Measurements from ENCODE around the gene MGME1. TPM values are rescaled to one million over a fixed set of nuclear protein-coding genes. Genes with fewer than 3 reads are reported as not detected.

Gene MGME1
- total RNA-seq, 6 experiments from 2014 or later: 12.7 to 19.2 (median 17.9) TPM

DNA sequence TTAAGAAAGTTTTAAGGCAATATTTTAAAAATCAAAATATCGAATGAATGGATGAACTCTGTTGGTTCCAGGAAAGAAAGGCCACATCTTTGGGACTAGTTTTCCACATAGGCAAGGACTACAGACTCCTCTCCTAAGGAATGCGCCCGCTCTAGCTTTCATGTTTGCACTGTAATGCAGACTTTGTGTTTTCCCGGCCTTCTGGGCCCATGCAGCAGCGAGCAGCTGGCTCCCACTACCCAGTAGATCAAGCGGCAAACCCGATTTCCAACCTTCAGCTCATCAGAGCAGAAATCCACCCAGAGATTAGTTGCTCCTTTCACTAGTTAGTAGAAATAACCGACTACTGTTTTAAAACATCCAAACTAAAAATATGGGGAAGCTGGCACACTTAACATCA is 61.2 kb downstream of the MGME1 start:
- H3K36me3 Mint-ChIP-seq (ENCODE audit: low read depth): no peaks in the 10 kb centered on the region
- H3K27ac Mint-ChIP-seq: no peak overlapping the region
- peaks cover 11% of the 10 kb centered on the region for H3K27me3 Mint-ChIP-seq (ENCODE audit: insufficient read depth)
- H3K4me1 Mint-ChIP-seq (ENCODE audit: low read depth): no peaks in the 10 kb centered on the region
- TF ChIP-seq, protein P1, sequence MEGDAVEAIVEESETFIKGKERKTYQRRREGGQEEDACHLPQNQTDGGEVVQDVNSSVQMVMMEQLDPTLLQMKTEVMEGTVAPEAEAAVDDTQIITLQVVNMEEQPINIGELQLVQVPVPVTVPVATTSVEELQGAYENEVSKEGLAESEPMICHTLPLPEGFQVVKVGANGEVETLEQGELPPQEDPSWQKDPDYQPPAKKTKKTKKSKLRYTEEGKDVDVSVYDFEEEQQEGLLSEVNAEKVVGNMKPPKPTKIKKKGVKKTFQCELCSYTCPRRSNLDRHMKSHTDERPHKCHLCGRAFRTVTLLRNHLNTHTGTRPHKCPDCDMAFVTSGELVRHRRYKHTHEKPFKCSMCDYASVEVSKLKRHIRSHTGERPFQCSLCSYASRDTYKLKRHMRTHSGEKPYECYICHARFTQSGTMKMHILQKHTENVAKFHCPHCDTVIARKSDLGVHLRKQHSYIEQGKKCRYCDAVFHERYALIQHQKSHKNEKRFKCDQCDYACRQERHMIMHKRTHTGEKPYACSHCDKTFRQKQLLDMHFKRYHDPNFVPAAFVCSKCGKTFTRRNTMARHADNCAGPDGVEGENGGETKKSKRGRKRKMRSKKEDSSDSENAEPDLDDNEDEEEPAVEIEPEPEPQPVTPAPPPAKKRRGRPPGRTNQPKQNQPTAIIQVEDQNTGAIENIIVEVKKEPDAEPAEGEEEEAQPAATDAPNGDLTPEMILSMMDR (IDR thresholded peaks at IDR 0.05): no peak
- no peaks in the 10 kb centered on the region for H3K9me3 Mint-ChIP-seq
- no peak for DNase-seq
- no peak overlapping the region for H3K4me3 Mint-ChIP-seq

DNA sequence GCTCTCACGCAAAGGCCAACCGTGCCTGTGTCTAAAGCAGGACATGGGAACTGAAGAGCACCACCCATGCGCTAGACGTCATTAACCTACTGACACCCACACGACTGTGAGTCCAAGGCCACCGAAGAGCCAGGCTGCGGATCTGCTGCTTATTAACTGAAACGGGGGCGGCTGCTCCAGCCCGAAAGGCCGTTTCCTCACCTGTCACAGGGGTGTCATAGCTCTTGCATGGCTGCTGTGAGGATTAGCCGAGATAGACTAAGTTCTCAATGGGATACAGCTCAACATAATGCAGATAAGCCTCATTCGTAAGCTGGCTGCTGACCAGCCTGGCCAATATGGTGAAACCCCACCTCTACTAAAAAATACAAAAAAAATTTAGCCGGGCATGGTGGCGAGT is 62.2 kb downstream of the MGME1 start:
- H3K4me3 Mint-ChIP-seq: no peak overlapping the region
- H3K9me3 Mint-ChIP-seq: no peaks in the 10 kb centered on the region
- H3K36me3 Mint-ChIP-seq (ENCODE audit: low read depth): no peaks in the 10 kb centered on the region
- TF ChIP-seq, protein P1 (IDR thresholded peaks at IDR 0.05): no peak
- DNase-seq: no peak
- peaks cover 18% of the 10 kb centered on the region for H3K27me3 Mint-ChIP-seq (ENCODE audit: insufficient read depth)
- H3K4me1 Mint-ChIP-seq (ENCODE audit: low read depth): no peaks in the 10 kb centered on the region
- no peak overlapping the region for H3K27ac Mint-ChIP-seq

DNA sequence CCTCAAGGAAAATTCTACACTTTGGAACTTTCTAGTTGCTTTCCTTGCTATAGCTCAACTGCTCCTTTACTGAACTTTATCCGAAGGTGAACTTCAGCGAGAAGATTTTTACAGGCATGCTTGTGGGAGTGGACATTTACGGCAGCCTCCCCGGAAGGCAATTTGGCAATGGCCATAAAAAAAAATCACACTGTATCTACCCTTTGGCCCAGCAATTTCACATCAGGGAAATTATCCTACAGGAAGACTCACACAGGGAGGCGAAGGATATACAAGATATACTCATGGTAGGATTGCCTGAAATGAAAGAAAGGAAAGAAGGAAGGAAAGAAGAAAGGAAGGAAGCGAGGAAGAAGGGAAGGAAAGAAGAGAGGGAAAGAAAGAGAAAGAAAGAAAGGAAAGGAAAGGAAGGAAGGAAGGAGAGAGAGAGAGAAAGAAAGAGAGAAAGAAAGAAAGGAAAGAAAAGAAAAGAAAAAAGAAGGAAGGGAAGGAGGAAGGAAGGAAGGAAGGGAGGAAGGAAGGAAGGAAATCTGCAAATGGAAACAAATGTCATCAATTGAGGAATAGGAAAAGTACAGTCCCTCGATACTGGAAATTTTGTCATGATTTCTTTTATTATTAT is 63.2 kb downstream of the MGME1 start:
- no peak overlapping the region for H3K27ac Mint-ChIP-seq
- H3K36me3 Mint-ChIP-seq (ENCODE audit: low read depth): no peaks in the 10 kb centered on the region
- H3K9me3 Mint-ChIP-seq: no peaks in the 10 kb centered on the region
- peaks cover 23% of the 10 kb centered on the region for H3K27me3 Mint-ChIP-seq (ENCODE audit: insufficient read depth)
- TF ChIP-seq, protein P1 (IDR thresholded peaks at IDR 0.05): no peak
- no peaks in the 10 kb centered on the region for H3K4me1 Mint-ChIP-seq (ENCODE audit: low read depth)
- no peak for DNase-seq
- no peak overlapping the region for H3K4me3 Mint-ChIP-seq

DNA sequence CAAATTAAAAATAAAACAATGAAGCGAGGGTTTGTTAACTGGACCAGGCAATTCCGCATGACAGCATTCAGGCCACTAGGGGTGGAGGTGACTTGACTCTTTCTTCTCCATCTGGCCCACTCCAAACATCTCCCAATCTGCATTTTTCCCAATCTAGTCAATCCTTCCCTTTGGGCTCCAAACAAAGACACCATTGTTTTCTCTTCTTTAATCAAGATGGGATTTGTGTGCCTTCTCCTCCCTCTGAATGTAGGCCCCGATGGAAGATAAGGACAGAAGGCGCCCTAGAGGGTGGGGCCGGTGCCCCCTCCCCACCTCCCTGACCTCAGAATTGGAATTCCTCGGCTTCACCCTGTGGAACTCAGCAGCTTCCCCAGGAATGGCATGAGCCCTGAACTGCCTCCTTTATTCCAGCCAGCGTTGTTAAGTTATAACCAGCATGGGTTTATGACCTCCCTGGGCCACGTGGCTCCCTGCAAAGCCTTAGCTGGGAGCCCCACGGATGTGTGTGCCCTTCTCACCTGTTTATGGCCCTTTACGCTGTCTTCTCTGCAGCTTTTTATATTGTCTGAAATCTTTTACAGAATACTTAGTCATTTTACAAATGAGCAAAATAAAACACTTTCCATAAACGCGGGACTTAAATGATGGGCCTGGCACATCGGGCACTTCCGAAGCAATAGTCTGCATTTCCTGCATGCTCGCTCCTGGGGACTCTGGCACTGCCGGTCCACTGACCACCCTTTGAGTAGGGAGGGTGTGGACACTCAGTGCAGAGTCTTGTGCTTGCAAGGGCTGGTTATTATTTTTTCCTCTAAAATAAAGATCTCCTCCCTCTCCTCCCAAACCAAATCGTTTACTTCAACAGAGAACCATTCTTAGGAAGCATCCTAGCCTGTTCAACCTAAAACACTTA is 64.4 kb downstream of the MGME1 start:
- TF ChIP-seq, protein P1 (IDR thresholded peaks at IDR 0.05): peak; percentile 33; the same call in 1 of the 2 replicates
- H3K4me3 Mint-ChIP-seq: no peak overlapping the region

DNA sequence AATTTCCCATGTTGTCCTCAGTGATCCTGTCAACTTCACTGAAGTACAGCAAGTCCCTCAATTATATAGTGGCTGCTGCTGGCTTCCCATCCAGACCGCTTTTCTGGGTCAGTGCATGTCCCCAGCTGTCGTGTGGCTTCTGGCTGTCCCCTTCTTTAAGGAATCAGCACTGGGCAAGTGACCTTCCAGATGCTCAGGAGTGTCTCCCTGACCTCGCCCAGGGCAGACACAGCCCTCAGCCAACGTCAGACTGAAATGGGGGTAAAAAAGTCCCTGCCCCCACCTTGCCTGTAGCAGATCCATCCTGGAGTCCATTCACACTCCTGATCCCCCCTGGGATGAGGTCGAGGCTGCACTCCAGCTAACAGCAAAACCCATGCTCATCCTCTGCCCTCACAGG is 65.2 kb downstream of the MGME1 start:
- H3K4me1 Mint-ChIP-seq (ENCODE audit: low read depth): no peaks in the 10 kb centered on the region
- TF ChIP-seq, protein P1 (IDR thresholded peaks at IDR 0.05): no peak
- H3K27ac Mint-ChIP-seq: no peak overlapping the region
- DNase-seq: no peak
- peaks cover 31% of the 10 kb centered on the region for H3K27me3 Mint-ChIP-seq (ENCODE audit: insufficient read depth)
- no peak overlapping the region for H3K4me3 Mint-ChIP-seq
- no peaks in the 10 kb centered on the region for H3K36me3 Mint-ChIP-seq (ENCODE audit: low read depth)
- no peaks in the 10 kb centered on the region for H3K9me3 Mint-ChIP-seq

More for the DNA sequence above, 64.4 kb downstream of the MGME1 start:
- peaks cover 31% of the 10 kb centered on the region for H3K27me3 Mint-ChIP-seq (ENCODE audit: insufficient read depth)
- no peak for DNase-seq
- H3K4me1 Mint-ChIP-seq (ENCODE audit: low read depth): no peaks in the 10 kb centered on the region
- no peaks in the 10 kb centered on the region for H3K36me3 Mint-ChIP-seq (ENCODE audit: low read depth)
- no peak overlapping the region for H3K27ac Mint-ChIP-seq
- H3K9me3 Mint-ChIP-seq: no peaks in the 10 kb centered on the region

All from HFFc6 (cell line).